Measurements from ENCODE around the gene PROX1. TPM values are rescaled to one million over a fixed set of nuclear protein-coding genes. Genes with fewer than 3 reads are reported as not detected.

PROX1 gene
- total RNA-seq, 2 donors from 2014 or later: 1.5 to 3.9 TPM

DNA sequence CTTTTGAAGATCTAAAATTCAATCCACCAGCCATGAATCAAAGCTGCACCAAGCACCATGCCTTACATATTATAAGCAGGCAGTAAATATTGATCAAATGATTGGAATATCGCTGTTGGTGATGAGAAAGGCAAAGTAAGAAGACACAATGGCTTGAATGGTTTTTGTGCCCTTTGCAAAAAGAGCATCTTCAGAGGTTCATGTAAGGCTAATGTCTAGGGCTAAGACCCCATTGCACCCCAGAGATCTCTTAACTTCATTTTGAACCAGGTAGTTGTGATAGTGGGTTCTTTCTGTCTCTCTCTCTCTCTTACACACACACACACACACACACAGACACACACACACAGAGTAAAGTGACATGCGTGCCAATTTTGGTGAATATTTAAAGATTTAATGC is 12.0 kb downstream of the PROX1 start:
- Mint-ChIP-seq H3K4me3 (no peak overlapping the region), H3K4me1 (peaks cover 10% of the 10 kb centered on the region), H3K27ac (no peak overlapping the region), H3K27me3 (ENCODE audit: insufficient read depth) (peaks cover 13% of the 10 kb centered on the region), H3K36me3 (ENCODE audit: low read depth) (peaks cover 11% of the 10 kb centered on the region), H3K9me3 (no peaks in the 10 kb centered on the region)
- no peak for DNase-seq
- Histone ChIP-seq H3K27ac (ENCODE audit: low read depth, low read length) (no peak overlapping the region), H3K9me3 (ENCODE audit: control insufficient read depth, low read length) (no peaks in the 10 kb centered on the region), H3K4me3 (ENCODE audit: low read length) (no peak overlapping the region), H3K36me3 (ENCODE audit: control insufficient read depth, insufficient read depth, low read length) (no peaks in the 10 kb centered on the region), H3K9ac (ENCODE audit: extremely low read depth, low read length, poor library complexity, severe bottlenecking) (no peak overlapping the region), H3K4me1 (ENCODE audit: control insufficient read depth, insufficient read depth, low read length) (no peaks in the 10 kb centered on the region), H3K27me3 (ENCODE audit: control insufficient read depth, insufficient read depth, low read length, poor library complexity, severe bottlenecking) (no peaks in the 10 kb centered on the region)
- 93 to 98% methylated on average over 2 of the region's 2 CpGs for WGBS, 2 experiments (ENCODE audit: insufficient coverage in 1 of 2, insufficient read length in 1 of 2)
- TF ChIP-seq, protein P1, sequence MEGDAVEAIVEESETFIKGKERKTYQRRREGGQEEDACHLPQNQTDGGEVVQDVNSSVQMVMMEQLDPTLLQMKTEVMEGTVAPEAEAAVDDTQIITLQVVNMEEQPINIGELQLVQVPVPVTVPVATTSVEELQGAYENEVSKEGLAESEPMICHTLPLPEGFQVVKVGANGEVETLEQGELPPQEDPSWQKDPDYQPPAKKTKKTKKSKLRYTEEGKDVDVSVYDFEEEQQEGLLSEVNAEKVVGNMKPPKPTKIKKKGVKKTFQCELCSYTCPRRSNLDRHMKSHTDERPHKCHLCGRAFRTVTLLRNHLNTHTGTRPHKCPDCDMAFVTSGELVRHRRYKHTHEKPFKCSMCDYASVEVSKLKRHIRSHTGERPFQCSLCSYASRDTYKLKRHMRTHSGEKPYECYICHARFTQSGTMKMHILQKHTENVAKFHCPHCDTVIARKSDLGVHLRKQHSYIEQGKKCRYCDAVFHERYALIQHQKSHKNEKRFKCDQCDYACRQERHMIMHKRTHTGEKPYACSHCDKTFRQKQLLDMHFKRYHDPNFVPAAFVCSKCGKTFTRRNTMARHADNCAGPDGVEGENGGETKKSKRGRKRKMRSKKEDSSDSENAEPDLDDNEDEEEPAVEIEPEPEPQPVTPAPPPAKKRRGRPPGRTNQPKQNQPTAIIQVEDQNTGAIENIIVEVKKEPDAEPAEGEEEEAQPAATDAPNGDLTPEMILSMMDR (conservative IDR thresholded peaks at IDR 0.05): no peak

DNA sequence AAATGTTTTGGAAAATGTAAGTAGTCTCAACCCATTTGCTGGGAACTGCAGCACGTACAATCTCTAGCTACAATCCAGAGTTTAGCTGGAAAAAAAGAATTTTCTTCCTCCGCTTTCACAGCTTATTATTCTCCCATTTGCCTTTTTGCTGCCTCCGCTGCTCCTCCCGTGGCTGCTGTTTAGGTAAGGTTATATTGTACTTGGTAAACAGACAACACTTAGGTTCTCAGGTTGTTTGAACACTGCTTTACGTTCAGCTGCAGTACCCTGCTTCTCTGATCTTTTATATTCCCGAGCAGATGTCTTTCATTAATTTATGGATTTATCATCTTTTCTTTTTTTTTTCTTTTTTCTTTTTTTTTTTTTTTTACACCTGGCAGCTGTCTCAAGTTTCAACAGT is 14.3 kb downstream of the PROX1 start:
- peaks cover 5% of the 10 kb centered on the region for H3K27me3 Mint-ChIP-seq (ENCODE audit: insufficient read depth)
- no peak for DNase-seq
- H3K9me3 ChIP-seq (ENCODE audit: control insufficient read depth, low read length): no peaks in the 10 kb centered on the region
- no peaks in the 10 kb centered on the region for H3K36me3 ChIP-seq (ENCODE audit: control insufficient read depth, insufficient read depth, low read length)
- no peak overlapping the region for H3K27ac Mint-ChIP-seq
- no peak overlapping the region for H3K4me3 Mint-ChIP-seq
- TF ChIP-seq, protein P1 (conservative IDR thresholded peaks at IDR 0.05): no peak
- no peaks in the 10 kb centered on the region for H3K4me1 ChIP-seq (ENCODE audit: control insufficient read depth, insufficient read depth, low read length)
- H3K27me3 ChIP-seq (ENCODE audit: control insufficient read depth, insufficient read depth, low read length, poor library complexity, severe bottlenecking): no peaks in the 10 kb centered on the region
- H3K4me1 Mint-ChIP-seq: peaks cover 10% of the 10 kb centered on the region
- no peaks in the 10 kb centered on the region for H3K9me3 Mint-ChIP-seq
- H3K4me3 ChIP-seq (ENCODE audit: low read length): no peak overlapping the region
- 88 to 91% methylated on average over 1 to 6 of the region's 6 CpGs for WGBS, 2 experiments (ENCODE audit: insufficient coverage in 1 of 2, insufficient read length in 1 of 2)
- H3K9ac ChIP-seq (ENCODE audit: extremely low read depth, low read length, poor library complexity, severe bottlenecking): no peak overlapping the region
- no peak overlapping the region for H3K27ac ChIP-seq (ENCODE audit: low read depth, low read length)
- H3K36me3 Mint-ChIP-seq (ENCODE audit: low read depth): peaks cover 10% of the 10 kb centered on the region

DNA sequence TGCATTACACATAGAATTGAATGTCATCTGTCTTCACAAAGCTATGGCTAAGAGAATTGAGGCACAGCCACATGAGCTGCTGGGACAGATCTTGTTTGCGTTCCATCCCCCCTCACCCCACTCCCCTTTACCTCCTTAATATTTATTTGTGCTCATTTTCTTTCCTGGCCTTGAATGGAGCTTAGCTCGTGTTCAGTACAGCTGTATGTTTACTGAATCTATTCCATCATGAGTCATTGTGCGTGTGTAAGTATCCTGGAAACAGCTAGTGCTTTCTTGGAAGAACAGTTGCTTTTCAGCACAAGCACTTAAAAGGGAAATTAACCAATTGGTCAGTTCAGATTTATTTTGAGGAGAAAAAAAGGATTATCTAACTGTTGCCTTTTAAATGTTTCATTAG is 14.7 kb downstream of the PROX1 start:
- TF ChIP-seq, protein P1 (conservative IDR thresholded peaks at IDR 0.05): no peak
- H3K36me3 ChIP-seq (ENCODE audit: control insufficient read depth, insufficient read depth, low read length): no peaks in the 10 kb centered on the region
- H3K4me3 ChIP-seq (ENCODE audit: low read length): no peak overlapping the region
- H3K9me3 Mint-ChIP-seq: no peaks in the 10 kb centered on the region
- H3K27me3 Mint-ChIP-seq (ENCODE audit: insufficient read depth): peaks cover 2% of the 10 kb centered on the region
- no peak overlapping the region for H3K9ac ChIP-seq (ENCODE audit: extremely low read depth, low read length, poor library complexity, severe bottlenecking)
- no peak overlapping the region for H3K27ac Mint-ChIP-seq
- H3K36me3 Mint-ChIP-seq (ENCODE audit: low read depth): peaks cover 6% of the 10 kb centered on the region
- H3K4me1 ChIP-seq (ENCODE audit: control insufficient read depth, insufficient read depth, low read length): no peaks in the 10 kb centered on the region
- WGBS, 2 experiments (ENCODE audit: insufficient coverage in 1 of 2, insufficient read length in 1 of 2): 85 to 91% methylated on average over 3 of the region's 3 CpGs
- no peak overlapping the region for H3K27ac ChIP-seq (ENCODE audit: low read depth, low read length)
- H3K4me3 Mint-ChIP-seq: no peak overlapping the region
- H3K9me3 ChIP-seq (ENCODE audit: control insufficient read depth, low read length): no peaks in the 10 kb centered on the region
- H3K27me3 ChIP-seq (ENCODE audit: control insufficient read depth, insufficient read depth, low read length, poor library complexity, severe bottlenecking): no peaks in the 10 kb centered on the region
- no peak for DNase-seq
- H3K4me1 Mint-ChIP-seq: peaks cover 10% of the 10 kb centered on the region

Measured in endodermal cell (in vitro differentiated cells).